Neural progenitor cell (in vitro differentiated cells): ENCODE results near the gene OPHN1. TPM values are rescaled to one million over a fixed set of nuclear protein-coding genes. Genes with fewer than 3 reads are reported as not detected.
"Not testable (repeated sequence)": the region's sequence is repeated elsewhere in the genome, so short reads cannot be mapped to it uniquely, and the experiment has no call there.

Source experiments
- DNase-seq: peaks from one replicate; pipeline ENCODE4 v3.0.0-alpha.2; 2016; ENCODE audit warnings: low spot score
- H2AFZ ChIP-seq: fragments of 200-600 bp; sonication (generic); replicated peaks from 2 replicates; pipeline ENCODE4 v1.6.1; 2016; ENCODE audit warnings: antibody characterized with exemption
- H3F3A ChIP-seq: fragments of 200-600 bp; sonication (generic); 2 replicates; pipeline ENCODE4 v1.6.1; 2016; ENCODE audit warnings: antibody characterized with exemption, low read depth
- H3K27ac ChIP-seq: fragments of 200-600 bp; sonication (generic); 2 replicates; pipeline ENCODE4 v1.5.1; 2016; ENCODE audit warnings: mild to moderate bottlenecking
- H3K27me3 ChIP-seq: fragments of 200-600 bp; sonication (generic); 2 replicates; pipeline ENCODE4 v1.6.1; 2016; ENCODE audit warnings: mild to moderate bottlenecking, moderate library complexity
- H3K36me3 ChIP-seq: fragments of 200-600 bp; sonication (generic); 2 replicates; pipeline ENCODE4 v1.5.1; 2016
- H3K4me1 ChIP-seq: fragments of 200-600 bp; sonication (generic); 2 replicates; pipeline ENCODE4 v1.6.1; 2016; ENCODE audit warnings: mixed run types
- H3K4me2 ChIP-seq: fragments of 200-600 bp; sonication (generic); 2 replicates; pipeline ENCODE4 v1.6.1; 2016
- H3K4me3 ChIP-seq: fragments of 200-600 bp; sonication (generic); 2 replicates; pipeline ENCODE4 v1.5.1; 2016
- H3K79me2 ChIP-seq: fragments of 200-600 bp; sonication (generic); 2 replicates; pipeline ENCODE4 v1.6.1; 2016; ENCODE audit warnings: low read depth
- H3K9ac ChIP-seq: fragments of 200-600 bp; sonication (generic); 2 replicates; pipeline ENCODE4 v1.6.1; 2016
- H3K9me3 ChIP-seq: fragments of 200-600 bp; sonication (generic); 2 replicates; pipeline ENCODE4 v1.5.1; 2016; ENCODE audit warnings: low read depth
- H4K20me1 ChIP-seq: fragments of 200-600 bp; sonication (generic); 2 replicates; pipeline ENCODE4 v1.6.1; 2016; ENCODE audit warnings: low read depth
- H3K27ac Mint-ChIP-seq: 3 replicates; pipeline ENCODE4 v1.8.0; 2021; ENCODE audit warnings: mixed read lengths
- H3K27me3 Mint-ChIP-seq: 2 replicates; pipeline ENCODE4 v1.8.0; 2022; ENCODE audit warnings: low read depth, mild to moderate bottlenecking, inconsistent platforms, moderate library complexity, mixed read lengths; ENCODE audit not compliant: insufficient read depth
- H3K36me3 Mint-ChIP-seq: 3 replicates; pipeline ENCODE4 v1.8.0; 2021; ENCODE audit warnings: mixed read lengths
- H3K4me1 Mint-ChIP-seq: 3 replicates; pipeline ENCODE4 v1.8.0; 2021; ENCODE audit warnings: mixed read lengths
- H3K4me3 Mint-ChIP-seq: 3 replicates; pipeline ENCODE4 v1.8.0; 2021; ENCODE audit warnings: mild to moderate bottlenecking, moderate library complexity, mixed read lengths
- H3K9me3 Mint-ChIP-seq: 3 replicates; pipeline ENCODE4 v1.8.0; 2020; ENCODE audit warnings: mixed read lengths
- EZH2 ChIP-seq: fragments of 200-600 bp; sonication (generic); IDR thresholded peaks from 2 replicates; pipeline ENCODE4 v1.6.1; 2017; ENCODE audit warnings: antibody characterized with exemption, mild to moderate bottlenecking, moderate library complexity
- EZH2phosphoT487 ChIP-seq: fragments of 200-600 bp; sonication (generic); IDR thresholded peaks from 2 replicates; pipeline ENCODE4 v1.6.1; 2017; ENCODE audit warnings: antibody characterized with exemption
- total RNA-seq: library from RNA; depleted of rRNA; stranded (reverse); fragments of >200 nt; gene quantifications from 2 replicates; pipeline ENCODE4 v1.2.3, GENCODE V29; 2015; ENCODE audit warnings: low replicate concordance
- TF ChIP-seq, protein P1 (sequence below): fragments of 200-600 bp; sonication (generic); IDR thresholded peaks from 2 replicates; pipeline ENCODE4 v1.5.1; 2017; ENCODE audit warnings: antibody characterized with exemption, mild to moderate bottlenecking

The OPHN1 gene
- total RNA-seq, 1 donor from 2014 or later = 4.5 TPM

DNA sequence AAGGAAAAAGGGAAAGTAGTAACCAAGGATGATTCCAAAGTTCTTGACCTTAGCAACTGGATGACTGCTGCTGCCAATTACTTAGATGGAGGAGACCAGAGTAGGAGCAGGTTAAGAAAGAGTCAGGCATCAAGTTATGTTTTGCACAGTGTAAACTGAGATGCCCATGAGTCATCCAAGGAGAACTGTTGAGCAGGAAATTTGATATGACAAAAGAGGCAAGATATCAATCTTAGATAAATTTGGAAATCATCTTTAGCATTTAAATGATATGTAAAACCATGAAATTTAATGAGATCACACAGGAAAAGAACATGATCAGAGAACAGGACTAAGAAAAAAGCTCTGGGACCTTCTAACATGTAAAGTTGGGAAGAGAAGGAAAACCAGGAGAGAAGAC, 361.3 kb downstream of the OPHN1 start:
- Mint-ChIP-seq H3K36me3 (no peaks in the 10 kb centered on the region), H3K27ac (no peak overlapping the region), H3K4me1 (no peaks in the 10 kb centered on the region), H3K9me3 (no peaks in the 10 kb centered on the region), H3K4me3 (no peak overlapping the region), H3K27me3 (no peaks in the 10 kb centered on the region)
- no peak overlapping the region for H2AFZ ChIP-seq
- no peak overlapping the region for H3K9ac ChIP-seq
- no peak for DNase-seq
- H4K20me1 ChIP-seq = no peaks in the 10 kb centered on the region
- no peaks in the 10 kb centered on the region for H3K4me1 ChIP-seq
- H3K4me2 ChIP-seq = no peak overlapping the region
- H3K79me2 ChIP-seq = no peaks in the 10 kb centered on the region
- H3F3A ChIP-seq = no peaks in the 10 kb centered on the region
- H3K36me3 ChIP-seq = no peaks in the 10 kb centered on the region
- no peaks in the 10 kb centered on the region for H3K27me3 ChIP-seq
- TF ChIP-seq EZH2 = no peak
- no peak for TF ChIP-seq EZH2phosphoT487
- TF ChIP-seq, protein P1, sequence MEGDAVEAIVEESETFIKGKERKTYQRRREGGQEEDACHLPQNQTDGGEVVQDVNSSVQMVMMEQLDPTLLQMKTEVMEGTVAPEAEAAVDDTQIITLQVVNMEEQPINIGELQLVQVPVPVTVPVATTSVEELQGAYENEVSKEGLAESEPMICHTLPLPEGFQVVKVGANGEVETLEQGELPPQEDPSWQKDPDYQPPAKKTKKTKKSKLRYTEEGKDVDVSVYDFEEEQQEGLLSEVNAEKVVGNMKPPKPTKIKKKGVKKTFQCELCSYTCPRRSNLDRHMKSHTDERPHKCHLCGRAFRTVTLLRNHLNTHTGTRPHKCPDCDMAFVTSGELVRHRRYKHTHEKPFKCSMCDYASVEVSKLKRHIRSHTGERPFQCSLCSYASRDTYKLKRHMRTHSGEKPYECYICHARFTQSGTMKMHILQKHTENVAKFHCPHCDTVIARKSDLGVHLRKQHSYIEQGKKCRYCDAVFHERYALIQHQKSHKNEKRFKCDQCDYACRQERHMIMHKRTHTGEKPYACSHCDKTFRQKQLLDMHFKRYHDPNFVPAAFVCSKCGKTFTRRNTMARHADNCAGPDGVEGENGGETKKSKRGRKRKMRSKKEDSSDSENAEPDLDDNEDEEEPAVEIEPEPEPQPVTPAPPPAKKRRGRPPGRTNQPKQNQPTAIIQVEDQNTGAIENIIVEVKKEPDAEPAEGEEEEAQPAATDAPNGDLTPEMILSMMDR = no peak
- H3K27ac ChIP-seq = no peak overlapping the region
- no peaks in the 10 kb centered on the region for H3K9me3 ChIP-seq
- no peak overlapping the region for H3K4me3 ChIP-seq

- H3K9me3 ChIP-seq, H3K27me3 Mint-ChIP-seq, H3K4me3 ChIP-seq, H3F3A ChIP-seq, H3K4me1 Mint-ChIP-seq, H2AFZ ChIP-seq, H3K27ac ChIP-seq, H3K9ac ChIP-seq, H3K79me2 ChIP-seq, H4K20me1 ChIP-seq, H3K9me3 Mint-ChIP-seq, DNase-seq, H3K36me3 ChIP-seq, H3K27ac Mint-ChIP-seq, H3K4me3 Mint-ChIP-seq, H3K4me1 ChIP-seq, H3K4me2 ChIP-seq, H3K36me3 Mint-ChIP-seq, H3K27me3 ChIP-seq: not testable (repeated sequence)
These were observed 363.2 kb downstream of the OPHN1 start for GRCh38 chrX:68070119-68070518.

DNA sequence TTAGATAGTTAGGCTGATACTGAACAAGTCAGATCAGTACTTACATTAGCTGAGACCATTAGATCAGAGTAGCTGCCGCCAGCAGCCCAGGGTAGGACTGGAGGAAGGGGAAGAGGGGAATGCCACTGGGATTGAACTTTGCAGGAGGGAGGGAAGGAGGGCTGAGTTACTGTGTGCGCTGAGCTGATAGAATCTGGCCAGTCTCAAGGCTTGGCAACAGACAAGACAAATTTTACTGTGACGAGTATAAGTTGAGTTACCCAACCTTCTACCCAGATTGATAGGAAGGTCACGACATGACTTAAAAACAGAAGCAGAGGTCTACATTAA, 372.1 kb downstream of the OPHN1 start:
- Histone ChIP-seq H2AFZ (no peak overlapping the region), H4K20me1 (no peaks in the 10 kb centered on the region), H3K27ac (no peak overlapping the region), H3K79me2 (no peaks in the 10 kb centered on the region), H3K4me1 (no peaks in the 10 kb centered on the region), H3K27me3 (no peaks in the 10 kb centered on the region), H3K9me3 (no peaks in the 10 kb centered on the region), H3K4me3 (no peak overlapping the region), H3F3A (no peaks in the 10 kb centered on the region), H3K9ac (no peak overlapping the region), H3K36me3 (no peaks in the 10 kb centered on the region), H3K4me2 (no peak overlapping the region)
- DNase-seq = no peak
- TF ChIP-seq EZH2phosphoT487 (no peak), EZH2 (no peak)
- TF ChIP-seq, protein P1 = no peak
- H3K27me3 Mint-ChIP-seq = peaks cover 4% of the 10 kb centered on the region
- no peaks in the 10 kb centered on the region for H3K36me3 Mint-ChIP-seq
- H3K27ac Mint-ChIP-seq = no peak overlapping the region
- H3K9me3 Mint-ChIP-seq = no peaks in the 10 kb centered on the region
- no peaks in the 10 kb centered on the region for H3K4me1 Mint-ChIP-seq
- H3K4me3 Mint-ChIP-seq = no peak overlapping the region

GRCh38 chrX:68060506-68061205, 372.6 kb downstream of the OPHN1 start:
- peaks cover 4% of the 10 kb centered on the region for H3K27me3 Mint-ChIP-seq
- no peaks in the 10 kb centered on the region for H3K79me2 ChIP-seq
- H3K9ac ChIP-seq = no peak overlapping the region
- no peaks in the 10 kb centered on the region for H3K36me3 ChIP-seq
- no peaks in the 10 kb centered on the region for H3K9me3 ChIP-seq
- H3K27ac ChIP-seq = no peak overlapping the region
- no peaks in the 10 kb centered on the region for H3K9me3 Mint-ChIP-seq
- no peak overlapping the region for H3K4me2 ChIP-seq
- no peak for DNase-seq
- H3K4me1 Mint-ChIP-seq = no peaks in the 10 kb centered on the region
- no peaks in the 10 kb centered on the region for H3F3A ChIP-seq
- no peak overlapping the region for H3K4me3 Mint-ChIP-seq
- no peaks in the 10 kb centered on the region for H3K36me3 Mint-ChIP-seq
- H3K4me1 ChIP-seq = no peaks in the 10 kb centered on the region
- no peak overlapping the region for H2AFZ ChIP-seq
- no peak overlapping the region for H3K4me3 ChIP-seq
- H3K27me3 ChIP-seq = no peaks in the 10 kb centered on the region
- H4K20me1 ChIP-seq = no peaks in the 10 kb centered on the region
- H3K27ac Mint-ChIP-seq = no peak overlapping the region
- TF ChIP-seq, protein P1 = no peak
- TF ChIP-seq EZH2 (no peak), EZH2phosphoT487 (no peak)
